Endothelial cell of umbilical vein (primary cell): ENCODE data around the gene PRR15L. TPM values are rescaled to one million over a fixed set of nuclear protein-coding genes. Genes with fewer than 3 reads are reported as not detected.

Experiments used
- BruUV-seq: library from RNA; stranded (reverse); fragments of 400-500 nt; replicated peaks from 2 replicates; lab custom pipeline; 2021; lab: Mats Ljungman, UMichigan
- CTCF ChIA-PET: fragments of 300-600, 350-600 bp; sonication (Branson Sonifier 250); formaldehyde crosslinking; loops from one replicate; lab custom pipeline; 2021; ENCODE audit warnings: antibody characterized with exemption, inconsistent platforms; lab: Charles Lee
- POLR2A ChIA-PET: fragments of 300-600, 350-600 bp; sonication (Branson Sonifier 250); formaldehyde crosslinking; loops from one replicate; lab custom pipeline; 2021; ENCODE audit warnings: antibody characterized with exemption, inconsistent platforms; lab: Charles Lee
- DNase-seq: peaks from one replicate; pipeline ENCODE4 v3.0.0-alpha.2; 2011; ENCODE audit warnings: low read depth, low spot score
- FAIRE-seq: peaks from 2 replicates; lab custom pipeline; 2011; peaks lifted over from hg19 to GRCh38; lab: Jason Lieb, UNC
- H2AFZ ChIP-seq: 2 replicates; pipeline ENCODE4 v1.6.0; 2012; ENCODE audit warnings: low read depth, low read length, control low read depth, inconsistent platforms
- H3K27ac ChIP-seq: 2 replicates; pipeline ENCODE4 v1.5.1; 2011; ENCODE audit warnings: low read depth, mild to moderate bottlenecking, control low read depth, low read length, moderate library complexity; ENCODE audit not compliant: insufficient read depth
- H3K27me3 ChIP-seq, 2 experiments: 2 replicates each; pipeline versions ENCODE4 v1.6.0 to v1.6.1; 2011; ENCODE audit warnings: low read length in 2 of 2, mixed read lengths in 1 of 2; ENCODE audit not compliant: control insufficient read depth in 2 of 2, insufficient read depth in 2 of 2
- H3K36me3 ChIP-seq, 2 experiments: 2 replicates in 1 of 2; 3 replicates in 1 of 2; pipeline ENCODE4 v1.5.1; 2011; ENCODE audit warnings: low read length in 2 of 2, mild to moderate bottlenecking in 1 of 2, moderate library complexity in 1 of 2; ENCODE audit not compliant: control insufficient read depth in 2 of 2, insufficient read depth in 2 of 2; ENCODE audit errors: extremely low read depth in 1 of 2
- H3K4me1 ChIP-seq: 3 replicates; pipeline ENCODE4 v1.5.1; 2011; ENCODE audit warnings: mild to moderate bottlenecking, low read length; ENCODE audit not compliant: control insufficient read depth, insufficient read depth; ENCODE audit errors: extremely low read depth
- H3K4me2 ChIP-seq: 2 replicates; pipeline ENCODE4 v1.6.1; 2011; ENCODE audit warnings: low read length, control low read depth, mixed read lengths; ENCODE audit not compliant: insufficient read depth
- H3K4me3 ChIP-seq, 3 experiments: fragments of 200-600 bp in 1 of 3; sonication (generic), shearing (Covaris generic) in 1 of 3; replicated peaks in 1 of 3; 2 replicates each; pipeline ENCODE4 v1.5.1; 2011 to 2016; ENCODE audit warnings: control low read depth in 3 of 3, low read length in 3 of 3, mild to moderate bottlenecking in 2 of 3, inconsistent platforms in 1 of 3, low read depth in 1 of 3, moderate library complexity in 1 of 3; ENCODE audit not compliant: insufficient read depth in 1 of 3
- H3K79me2 ChIP-seq: 2 replicates; pipeline ENCODE4 v1.6.0; 2012; ENCODE audit warnings: low read length, inconsistent platforms; ENCODE audit not compliant: control insufficient read depth, insufficient read depth
- H3K9ac ChIP-seq: replicated peaks from 2 replicates; pipeline ENCODE3; 2011; ENCODE audit warnings: low read length, control low read depth; ENCODE audit not compliant: insufficient read depth; ENCODE audit errors: extremely low read depth
- H3K9me1 ChIP-seq: replicated peaks from 3 replicates; pipeline ENCODE4 v1.6.0; 2011; ENCODE audit warnings: mild to moderate bottlenecking, low read length; ENCODE audit not compliant: control insufficient read depth, insufficient read depth; ENCODE audit errors: extremely low read depth
- H3K9me3 ChIP-seq: replicated peaks from 2 replicates; pipeline ENCODE4 v1.5.1; 2012; ENCODE audit warnings: low read length, inconsistent platforms; ENCODE audit not compliant: control insufficient read depth, insufficient read depth
- H4K20me1 ChIP-seq: replicated peaks from 2 replicates; pipeline ENCODE3; 2011; ENCODE audit warnings: mild to moderate bottlenecking, low read length; ENCODE audit not compliant: control insufficient read depth, insufficient read depth; ENCODE audit errors: extremely low read depth
- EZH2 ChIP-seq: IDR thresholded peaks from 2 replicates; pipeline ENCODE4 v1.6.1; 2012; ENCODE audit warnings: borderline replicate concordance, low read depth, mild to moderate bottlenecking, moderate library complexity, low read length, inconsistent platforms; ENCODE audit not compliant: severe bottlenecking
- FOS ChIP-seq: IDR thresholded peaks from 2 replicates; pipeline ENCODE4 v1.6.1; 2011; ENCODE audit warnings: mild to moderate bottlenecking, low read length, moderate library complexity, borderline replicate concordance; ENCODE audit not compliant: insufficient read depth
- GATA2 ChIP-seq: IDR thresholded peaks from 2 replicates; pipeline ENCODE4 v1.7.0; 2011; ENCODE audit warnings: low read depth, mild to moderate bottlenecking, moderate library complexity, mixed read lengths, low read length; ENCODE audit not compliant: insufficient read length, insufficient read depth
- JUN ChIP-seq: IDR thresholded peaks from 2 replicates; pipeline ENCODE4 v1.6.1; 2011; ENCODE audit warnings: borderline replicate concordance, low read depth; ENCODE audit not compliant: insufficient read length, insufficient read depth
- MYC ChIP-seq: IDR thresholded peaks from one replicate; pipeline ENCODE4 v1.6.1; 2011; ENCODE audit warnings: mild to moderate bottlenecking, low read depth, low read length
- POLR2A ChIP-seq: IDR thresholded peaks from 2 replicates; pipeline ENCODE4 v1.6.1; 2012; ENCODE audit warnings: low read depth, mild to moderate bottlenecking, control low read depth, low read length
- POLR2AphosphoS5 ChIP-seq: IDR thresholded peaks from 2 replicates; pipeline ENCODE4 v1.6.1; 2012; ENCODE audit warnings: low read depth, mild to moderate bottlenecking, control low read depth, low read length, moderate library complexity; ENCODE audit not compliant: insufficient read depth
- dilution Hi-C: fragments of 300-500 bp; cut with MboI; formaldehyde crosslinking; loops from one replicate; pipeline ENCODE4 v1.15.0; 2019; ENCODE audit warnings: low sequenced_read_pairs; ENCODE audit not compliant: extremely low pct_ligation_motif_present
- intact Hi-C: fragments of 100-400 bp; cut with micrococcal nuclease; formaldehyde crosslinking; loops from one replicate; pipeline ENCODE4 v1.10.0; 2022
- polyA plus RNA-seq, 4 experiments: library from polyadenylated mRNA; depleted of rRNA in 3 of 4; stranded (reverse) in 3 of 4; unstranded in 1 of 4; fragments of >200 nt; gene quantifications; 2 replicates each; pipeline versions ENCODE4 v1.2.1 to v1.2.3, GENCODE V29; 2011 to 2012; ENCODE audit warnings: missing spikeins in 1 of 4
- total RNA-seq: library from RNA; stranded (reverse); gene quantifications from 2 replicates; pipeline ENCODE4 v1.2.3, GENCODE V29; 2021
- TF ChIP-seq, protein P1 (sequence below), 2 donors: IDR thresholded peaks; 1 replicate in 1 of 2; 2 replicates in 1 of 2; pipeline ENCODE4 v1.5.1; 2011; ENCODE audit warnings: low read length in 2 of 2, mild to moderate bottlenecking in 2 of 2, moderate library complexity in 2 of 2, control low read depth in 1 of 2, inconsistent platforms in 1 of 2, low read depth in 1 of 2; ENCODE audit not compliant: insufficient read depth in 1 of 2; ENCODE audit errors: extremely low read depth in 1 of 2
- TF ChIP-seq, protein P2 (sequence below): IDR thresholded peaks from 2 replicates; pipeline ENCODE4 v1.6.1; 2011; ENCODE audit not compliant: insufficient read depth, insufficient read length

PRR15L gene
- total and polyA plus RNA-seq, 2 donors (not counting 3 experiments of a cell fraction or from before 2014, with no cell fraction given) = not detected

DNA sequence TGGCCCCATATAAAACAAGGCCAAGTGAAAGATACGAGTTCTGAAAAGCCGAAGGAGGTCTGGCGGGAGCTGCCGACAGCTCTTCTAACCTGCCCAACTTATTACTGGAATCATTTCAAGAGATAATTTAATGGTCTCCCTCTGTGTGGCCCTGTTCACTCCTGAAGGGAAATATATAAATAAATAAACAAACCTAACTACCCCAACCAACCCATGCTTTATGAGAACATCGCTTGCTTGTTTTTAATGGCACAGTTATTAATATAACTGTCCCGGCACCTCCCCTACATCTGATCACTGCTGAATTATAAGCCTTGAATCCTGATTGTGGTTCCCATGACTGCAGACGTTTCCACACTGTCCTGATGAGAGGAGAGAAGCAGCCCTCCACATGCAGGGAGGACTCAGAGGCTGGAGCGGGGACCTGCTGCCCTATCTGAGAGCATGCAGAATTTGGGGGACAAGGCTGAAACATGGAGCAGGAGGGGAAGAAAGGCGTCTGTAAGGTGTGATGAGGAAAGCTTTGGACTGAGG is 35.4 kb upstream of the PRR15L start:
- Histone ChIP-seq H4K20me1 (no peaks in the 10 kb centered on the region), H3K9ac (no peak overlapping the region), H3K79me2 (no peaks in the 10 kb centered on the region), H2AFZ (no peak overlapping the region), H3K27ac (no peak overlapping the region), H3K9me3 (no peaks in the 10 kb centered on the region), H3K27me3 (no peaks in the 10 kb centered on the region), H3K4me1 (no peaks in the 10 kb centered on the region), H3K36me3 (no peaks in the 10 kb centered on the region), H3K4me3 (no peak overlapping the region), H3K4me2 (no peak overlapping the region), H3K9me1 (no peaks in the 10 kb centered on the region)
- DNase-seq = no peak
- POLR2A ChIA-PET = no interaction called here
- FAIRE-seq = no peak
- TF ChIP-seq GATA2 = no peak
- TF ChIP-seq POLR2AphosphoS5 = no peak
- TF ChIP-seq MYC = no peak
- TF ChIP-seq, protein P1, sequence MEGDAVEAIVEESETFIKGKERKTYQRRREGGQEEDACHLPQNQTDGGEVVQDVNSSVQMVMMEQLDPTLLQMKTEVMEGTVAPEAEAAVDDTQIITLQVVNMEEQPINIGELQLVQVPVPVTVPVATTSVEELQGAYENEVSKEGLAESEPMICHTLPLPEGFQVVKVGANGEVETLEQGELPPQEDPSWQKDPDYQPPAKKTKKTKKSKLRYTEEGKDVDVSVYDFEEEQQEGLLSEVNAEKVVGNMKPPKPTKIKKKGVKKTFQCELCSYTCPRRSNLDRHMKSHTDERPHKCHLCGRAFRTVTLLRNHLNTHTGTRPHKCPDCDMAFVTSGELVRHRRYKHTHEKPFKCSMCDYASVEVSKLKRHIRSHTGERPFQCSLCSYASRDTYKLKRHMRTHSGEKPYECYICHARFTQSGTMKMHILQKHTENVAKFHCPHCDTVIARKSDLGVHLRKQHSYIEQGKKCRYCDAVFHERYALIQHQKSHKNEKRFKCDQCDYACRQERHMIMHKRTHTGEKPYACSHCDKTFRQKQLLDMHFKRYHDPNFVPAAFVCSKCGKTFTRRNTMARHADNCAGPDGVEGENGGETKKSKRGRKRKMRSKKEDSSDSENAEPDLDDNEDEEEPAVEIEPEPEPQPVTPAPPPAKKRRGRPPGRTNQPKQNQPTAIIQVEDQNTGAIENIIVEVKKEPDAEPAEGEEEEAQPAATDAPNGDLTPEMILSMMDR (IDR thresholded peaks at IDR 0.05; ENCODE audit: extremely low read depth in 1 of 2, insufficient read depth in 1 of 2, low read depth in 1 of 2, low read length in 2 of 2) = no peak
- TF ChIP-seq, protein P2, sequence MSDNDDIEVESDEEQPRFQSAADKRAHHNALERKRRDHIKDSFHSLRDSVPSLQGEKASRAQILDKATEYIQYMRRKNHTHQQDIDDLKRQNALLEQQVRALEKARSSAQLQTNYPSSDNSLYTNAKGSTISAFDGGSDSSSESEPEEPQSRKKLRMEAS = no peak
- no peak for TF ChIP-seq EZH2
- TF ChIP-seq FOS = no peak
- no peak for TF ChIP-seq POLR2A
- no peak for TF ChIP-seq JUN
- dilution Hi-C loops (no loop called here), intact Hi-C loops (no loop called here)
- CTCF ChIA-PET = interaction anchor here (0.8 to 4.5 kb wide), 6 partner anchors 9 to 223 kb away, joined by 3 to 19 read pairs (median 6); no protein-coding TSS in a partner anchor
- BruUV-seq = no TSS peak
